H1 (cell line): Measurements from ENCODE around the gene DYNC2H1. TPM values are rescaled to one million over a fixed set of nuclear protein-coding genes. Genes with fewer than 3 reads are reported as not detected.

ENCODE experiments used
- CTCF ChIA-PET: fragments of 300-600 bp; sonication (Branson Sonifier 250); formaldehyde crosslinking; loops from one replicate; lab custom pipeline; 2021; ENCODE audit not compliant: partially characterized antibody; lab: Charles Lee
- POLR2A ChIA-PET: fragments of 300-600 bp; sonication (Branson Sonifier 250); formaldehyde crosslinking; loops from one replicate; lab custom pipeline; 2021; ENCODE audit warnings: inconsistent platforms; ENCODE audit not compliant: partially characterized antibody; lab: Charles Lee
- DNase-seq, 2 experiments: peaks; one replicate each; pipeline versions ENCODE4 v3.0.0 to v3.0.0-alpha.2; 2010 to 2022; ENCODE audit warnings: low spot score in 2 of 2, low read depth in 1 of 2, mixed read lengths in 1 of 2
- FAIRE-seq: peaks from 2 replicates; lab custom pipeline; 2011; peaks lifted over from hg19 to GRCh38; lab: Jason Lieb, UNC
- H2AFZ ChIP-seq: 2 replicates; pipeline ENCODE4 v1.8.1; 2012; ENCODE audit warnings: low read length, inconsistent platforms
- H2AK5ac ChIP-seq: 2 replicates; pipeline ENCODE4 v1.6.1; 2013; ENCODE audit warnings: low read depth, low read length
- H2BK120ac ChIP-seq: replicated peaks from 2 replicates; pipeline ENCODE3; 2013; ENCODE audit warnings: low read depth, low read length, inconsistent platforms
- H2BK12ac ChIP-seq: 2 replicates; pipeline ENCODE4 v1.6.1; 2013; ENCODE audit warnings: low read depth, low read length
- H2BK15ac ChIP-seq: 2 replicates; pipeline ENCODE4 v1.6.1; 2013; ENCODE audit warnings: low read length
- H2BK20ac ChIP-seq: 2 replicates; pipeline ENCODE4 v1.6.1; 2013; ENCODE audit warnings: low read length
- H2BK5ac ChIP-seq: 2 replicates; pipeline ENCODE4 v1.6.1; 2013; ENCODE audit warnings: low read depth, low read length
- H3K14ac ChIP-seq: 2 replicates; pipeline ENCODE4 v1.6.1; 2013; ENCODE audit warnings: inconsistent platforms; ENCODE audit not compliant: insufficient read length
- H3K18ac ChIP-seq: 2 replicates; pipeline ENCODE4 v1.6.1; 2013; ENCODE audit warnings: low read length; ENCODE audit errors: extremely low read depth
- H3K23ac ChIP-seq: 2 replicates; pipeline ENCODE4 v1.6.1; 2013; ENCODE audit warnings: inconsistent platforms; ENCODE audit not compliant: insufficient read length
- H3K23me2 ChIP-seq: 2 replicates; pipeline ENCODE4 v1.6.1; 2013; ENCODE audit warnings: low read depth, low read length
- H3K27ac ChIP-seq: 2 replicates; pipeline ENCODE4 v1.6.1; 2011; ENCODE audit warnings: low read depth, low read length, inconsistent platforms
- H3K27me3 ChIP-seq, 4 experiments: replicated peaks in 1 of 4; 1 replicate in 1 of 4; 2 replicates in 3 of 4; pipeline versions ENCODE4 v1.6.1 to v1.8.1; 2011 to 2013; ENCODE audit warnings: low read length in 3 of 4, mild to moderate bottlenecking in 3 of 4, inconsistent platforms in 2 of 4, mixed read lengths in 2 of 4, moderate library complexity in 1 of 4; ENCODE audit not compliant: control insufficient read depth in 3 of 4, insufficient read depth in 3 of 4; ENCODE audit errors: extremely low read depth in 1 of 4
- H3K36me3 ChIP-seq, 4 experiments: 2 replicates each; pipeline versions ENCODE4 v1.6.1 to v1.8.1; 2011 to 2013; ENCODE audit warnings: mild to moderate bottlenecking in 4 of 4, low read length in 3 of 4, moderate library complexity in 2 of 4, control low read depth in 1 of 4, inconsistent platforms in 1 of 4; ENCODE audit not compliant: insufficient read depth in 4 of 4, control insufficient read depth in 2 of 4
- H3K4ac ChIP-seq: replicated peaks from 2 replicates; pipeline ENCODE3; 2013; ENCODE audit warnings: low read length, low read depth, mixed read lengths, inconsistent platforms; ENCODE audit not compliant: insufficient read length
- H3K4me1 ChIP-seq, 4 experiments: replicated peaks in 1 of 4; 1 replicate in 1 of 4; 2 replicates in 3 of 4; pipeline versions ENCODE4 v1.6.1 to v1.8.1; 2011 to 2013; ENCODE audit warnings: low read length in 3 of 4, inconsistent platforms in 2 of 4, mixed read lengths in 1 of 4; ENCODE audit not compliant: insufficient read depth in 4 of 4, control insufficient read depth in 3 of 4
- H3K4me2 ChIP-seq, 2 experiments: 2 replicates each; pipeline versions ENCODE4 v1.6.1 to v1.8.1; 2011 to 2013; ENCODE audit warnings: low read depth in 2 of 2, low read length in 2 of 2, control low read depth in 1 of 2, inconsistent platforms in 1 of 2, mild to moderate bottlenecking in 1 of 2; ENCODE audit not compliant: insufficient read depth in 1 of 2
- H3K4me3 ChIP-seq, 4 experiments: fragments of 200-600, 300-600 bp in 1 of 4; sonication (generic), shearing (Covaris generic), sonication (Bioruptor Twin) in 1 of 4; 2 replicates each; pipeline versions ENCODE4 v1.5.1 to v1.8.1; 2011 to 2016; ENCODE audit warnings: low read length in 4 of 4, low read depth in 3 of 4, control low read depth in 2 of 4, inconsistent platforms in 2 of 4, mild to moderate bottlenecking in 2 of 4, mixed read lengths in 1 of 4, moderate library complexity in 1 of 4; ENCODE audit not compliant: insufficient read depth in 2 of 4; ENCODE audit errors: extremely low read depth in 1 of 4
- H3K56ac ChIP-seq: replicated peaks from 2 replicates; pipeline ENCODE3; 2013; ENCODE audit warnings: low read depth, mild to moderate bottlenecking, mixed read lengths, low read length, inconsistent platforms; ENCODE audit not compliant: insufficient read length
- H3K79me1 ChIP-seq: 2 replicates; pipeline ENCODE4 v1.6.1; 2013; ENCODE audit warnings: low read depth, low read length, control low read depth
- H3K79me2 ChIP-seq, 2 experiments: 2 replicates each; pipeline versions ENCODE4 v1.6.1 to v1.8.1; 2012 to 2013; ENCODE audit warnings: low read length in 2 of 2, mild to moderate bottlenecking in 2 of 2, inconsistent platforms in 1 of 2; ENCODE audit not compliant: insufficient read depth in 2 of 2, control insufficient read depth in 1 of 2
- H3K9ac ChIP-seq, 4 experiments: replicated peaks in 1 of 4; 1 replicate in 1 of 4; 2 replicates in 3 of 4; pipeline versions ENCODE4 v1.6.1 to v1.8.1; 2011 to 2013; ENCODE audit warnings: low read depth in 3 of 4, low read length in 3 of 4, control low read depth in 2 of 4, mild to moderate bottlenecking in 2 of 4, moderate library complexity in 2 of 4, inconsistent platforms in 1 of 4; ENCODE audit errors: extremely low read depth in 1 of 4
- H3K9me3 ChIP-seq, 2 experiments: 2 replicates each; pipeline versions ENCODE4 v1.6.1 to v1.8.1; 2012 to 2013; ENCODE audit warnings: mild to moderate bottlenecking in 2 of 2, moderate library complexity in 2 of 2, control low read depth in 1 of 2, inconsistent platforms in 1 of 2, low read depth in 1 of 2, low read length in 1 of 2, mixed read lengths in 1 of 2; ENCODE audit not compliant: insufficient read depth in 2 of 2
- H4K20me1 ChIP-seq, 2 experiments: replicated peaks in 1 of 2; 2 replicates each; pipeline versions ENCODE3 to v1.8.1; 2011 to 2013; ENCODE audit warnings: inconsistent platforms in 2 of 2, low read length in 2 of 2, mild to moderate bottlenecking in 1 of 2; ENCODE audit not compliant: insufficient read depth in 2 of 2, control insufficient read depth in 1 of 2
- H4K5ac ChIP-seq: 2 replicates; pipeline ENCODE4 v1.6.1; 2013; ENCODE audit warnings: low read length, low read depth, mixed read lengths, inconsistent platforms; ENCODE audit not compliant: insufficient read length
- H4K8ac ChIP-seq: 2 replicates; pipeline ENCODE4 v1.8.0; 2013; ENCODE audit warnings: mild to moderate bottlenecking, moderate library complexity, low read length, inconsistent platforms; ENCODE audit not compliant: insufficient read depth; ENCODE audit errors: extremely low read depth
- H4K91ac ChIP-seq: replicated peaks from 2 replicates; pipeline ENCODE3; 2013; ENCODE audit warnings: low read length, mixed read lengths, inconsistent platforms; ENCODE audit not compliant: insufficient read length
- BRCA1 ChIP-seq: IDR thresholded peaks from 2 replicates; pipeline ENCODE4 v1.6.1; 2012; ENCODE audit warnings: low read depth, low read length, improper control_type of control experiment
- CEBPB ChIP-seq: IDR thresholded peaks from 2 replicates; pipeline ENCODE4 v1.6.1; 2012; ENCODE audit warnings: low read depth, low read length
- CHD1 ChIP-seq: IDR thresholded peaks from 2 replicates; pipeline ENCODE4 v1.6.1; 2012; ENCODE audit warnings: low read depth, low read length, improper control_type of control experiment
- GABPA ChIP-seq: IDR thresholded peaks from 2 replicates; pipeline ENCODE4 v1.6.1; 2011; ENCODE audit warnings: mild to moderate bottlenecking, low read length, moderate library complexity, borderline replicate concordance; ENCODE audit not compliant: insufficient read depth
- JUN ChIP-seq: IDR thresholded peaks from 2 replicates; pipeline ENCODE4 v1.6.1; 2011; ENCODE audit warnings: low read depth, mild to moderate bottlenecking, improper control_type of control experiment, low read length
- RFX5 ChIP-seq: IDR thresholded peaks from 2 replicates; pipeline ENCODE4 v1.6.1; 2011; ENCODE audit warnings: low read depth, low read length, improper control_type of control experiment, borderline replicate concordance
- TAF7 ChIP-seq: optimal IDR thresholded peaks from 2 replicates; pipeline ENCODE3; 2011; ENCODE audit warnings: low read depth, mild to moderate bottlenecking, inconsistent platforms, low read length, moderate library complexity, borderline replicate concordance
- WGBS, 2 experiments: shearing (Covaris generic) in 1 of 2; methylation state at CpG; one replicate each; pipeline versions ENCODE4 v1.1.6 to v1.1.7; 2013 to 2015; ENCODE audit warnings: low lambda C conversion rate in 2 of 2, mixed read lengths in 2 of 2, inconsistent platforms in 1 of 2, low coverage in 1 of 2, missing lambda C conversion rate in 1 of 2; ENCODE audit not compliant: insufficient replicate concordance in 2 of 2, insufficient coverage in 1 of 2, insufficient read length in 1 of 2; ENCODE audit errors: extremely low coverage in 1 of 2, missing lambda C conversion rate in 1 of 2; 5-methylcytosine and 5-hydroxymethylcytosine counted together
- polyA plus RNA-seq, 7 experiments: library from polyadenylated mRNA; depleted of rRNA in 3 of 7; stranded (reverse) in 5 of 7; unstranded in 2 of 7; fragments of >200 nt in 5 of 7; fragments of 200-250 nt in 2 of 7; gene quantifications; 1 replicate in 5 of 7; 2 replicates in 1 of 7; 4 replicates in 1 of 7; pipeline versions ENCODE4 v1.2.1 to v1.2.3, GENCODE V29; 2011 to 2013; ENCODE audit warnings: missing spikeins in 2 of 7, mixed read lengths in 2 of 7
- total RNA-seq: library from RNA; stranded (reverse); fragmentation: NEBNext Ultra II Directional; extraction: Animal tissue kit (Norgen Biotek cat#: 25700); gene quantifications from 2 replicates; pipeline ENCODE4 v1.2.1, GENCODE V29; 2021
- TF ChIP-seq, protein P1 (sequence below): IDR thresholded peaks from 2 replicates; pipeline ENCODE4 v1.6.1; 2011; ENCODE audit warnings: low read depth, mild to moderate bottlenecking, low read length; ENCODE audit not compliant: insufficient read depth
- TF ChIP-seq, protein P2 (sequence below): IDR thresholded peaks from 2 replicates; pipeline ENCODE4 v1.6.1; 2012; ENCODE audit warnings: inconsistent platforms
- TF ChIP-seq, protein P3 (sequence below), 3 experiments: IDR thresholded peaks; 1 replicate in 2 of 3; 2 replicates in 1 of 3; pipeline versions ENCODE4 v1.5.1 to v1.6.1; 2011; ENCODE audit warnings: low read length in 3 of 3, mild to moderate bottlenecking in 3 of 3, inconsistent platforms in 2 of 3, low read depth in 1 of 3, moderate library complexity in 1 of 3; ENCODE audit not compliant: insufficient read depth in 1 of 3; ENCODE audit errors: control extremely low read depth in 1 of 3

The DYNC2H1 gene
- total and polyA plus RNA-seq, 2 of the 8 experiments (the other 6 are each of a cell fraction or from before 2014, with no cell fraction given) = 6.2 to 12.0 TPM

DNA sequence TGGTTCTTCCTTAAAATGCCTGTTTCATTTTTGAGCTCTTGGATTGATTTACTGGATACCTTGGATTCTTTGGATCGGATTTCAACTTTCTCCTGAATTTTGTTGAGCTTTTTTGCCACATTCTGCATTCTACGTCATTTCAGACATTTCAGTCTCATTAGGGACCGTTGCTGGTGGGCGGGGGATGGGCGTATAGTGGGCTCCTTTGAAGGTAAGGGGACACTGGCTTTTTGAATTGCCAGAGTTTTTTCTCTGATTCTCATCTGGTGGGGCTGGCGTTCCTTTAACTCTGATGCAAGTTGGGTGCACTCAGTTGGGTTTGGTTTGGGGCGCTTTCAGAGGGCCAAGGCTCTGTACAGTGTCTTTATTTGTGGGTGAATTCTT lies 216.5 kb downstream of the DYNC2H1 start:
- Histone ChIP-seq H2BK15ac (no peak overlapping the region), H3K4ac (no peak overlapping the region), H3K27ac (no peak overlapping the region), H4K5ac (no peak overlapping the region), H3K4me3 (no peak overlapping the region; a peak in 1 of 8 replicates), H3K14ac (no peak overlapping the region), H3K79me2 (no peaks in the 10 kb centered on the region), H4K20me1 (no peaks in the 10 kb centered on the region), H2BK20ac (no peak overlapping the region), H3K79me1 (no peaks in the 10 kb centered on the region), H2AK5ac (no peak overlapping the region), H2BK12ac (no peak overlapping the region), H3K9me3 (no peaks in the 10 kb centered on the region), H4K8ac (no peak overlapping the region), H3K18ac (no peak overlapping the region), H2BK120ac (no peak overlapping the region), H2AFZ (0 out of 2 replicates have a peak overlapping the region, but pooled peaks have one; percentile 51), H3K56ac (no peak overlapping the region), H4K91ac (no peak overlapping the region), H3K4me2 (peak overlapping the region; percentile 40 to 47; a peak in 2 of 4 replicates), H3K36me3 (no peaks in the 10 kb centered on the region), H3K23me2 (no peaks in the 10 kb centered on the region), H2BK5ac (no peak overlapping the region), H3K4me1 (peaks cover 0 to 10% (median 3%) of the 10 kb centered on the region in 4 experiments; a peak in 4 of 7 replicates), H3K23ac (no peak overlapping the region), H3K9ac (no peak overlapping the region), H3K27me3 (no peaks in the 10 kb centered on the region)
- POLR2A ChIA-PET = no interaction called here
- WGBS, 2 experiments = 64% methylated on average over 7 of the region's 7 CpGs; no CpG with 5 or more reads in 1 of the 2 experiments
- CTCF ChIA-PET = interaction anchor here (0.6 to 3.5 kb wide), 17 partner anchors 10 to 333 kb away, joined by 3 to 27 read pairs (median 4); no protein-coding TSS in a partner anchor
- FAIRE-seq = no peak
- DNase-seq = peak in 1 of 2 experiments; percentile 69
- TF ChIP-seq GABPA (no peak), CHD1 (no peak), BRCA1 (no peak), TAF7 (no peak), JUN (no peak), RFX5 (no peak), CEBPB (no peak)
- TF ChIP-seq, protein P1, sequence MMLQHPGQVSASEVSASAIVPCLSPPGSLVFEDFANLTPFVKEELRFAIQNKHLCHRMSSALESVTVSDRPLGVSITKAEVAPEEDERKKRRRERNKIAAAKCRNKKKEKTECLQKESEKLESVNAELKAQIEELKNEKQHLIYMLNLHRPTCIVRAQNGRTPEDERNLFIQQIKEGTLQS = no peak
- TF ChIP-seq, protein P2, sequence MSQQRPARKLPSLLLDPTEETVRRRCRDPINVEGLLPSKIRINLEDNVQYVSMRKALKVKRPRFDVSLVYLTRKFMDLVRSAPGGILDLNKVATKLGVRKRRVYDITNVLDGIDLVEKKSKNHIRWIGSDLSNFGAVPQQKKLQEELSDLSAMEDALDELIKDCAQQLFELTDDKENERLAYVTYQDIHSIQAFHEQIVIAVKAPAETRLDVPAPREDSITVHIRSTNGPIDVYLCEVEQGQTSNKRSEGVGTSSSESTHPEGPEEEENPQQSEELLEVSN = no peak
- TF ChIP-seq, protein P3, sequence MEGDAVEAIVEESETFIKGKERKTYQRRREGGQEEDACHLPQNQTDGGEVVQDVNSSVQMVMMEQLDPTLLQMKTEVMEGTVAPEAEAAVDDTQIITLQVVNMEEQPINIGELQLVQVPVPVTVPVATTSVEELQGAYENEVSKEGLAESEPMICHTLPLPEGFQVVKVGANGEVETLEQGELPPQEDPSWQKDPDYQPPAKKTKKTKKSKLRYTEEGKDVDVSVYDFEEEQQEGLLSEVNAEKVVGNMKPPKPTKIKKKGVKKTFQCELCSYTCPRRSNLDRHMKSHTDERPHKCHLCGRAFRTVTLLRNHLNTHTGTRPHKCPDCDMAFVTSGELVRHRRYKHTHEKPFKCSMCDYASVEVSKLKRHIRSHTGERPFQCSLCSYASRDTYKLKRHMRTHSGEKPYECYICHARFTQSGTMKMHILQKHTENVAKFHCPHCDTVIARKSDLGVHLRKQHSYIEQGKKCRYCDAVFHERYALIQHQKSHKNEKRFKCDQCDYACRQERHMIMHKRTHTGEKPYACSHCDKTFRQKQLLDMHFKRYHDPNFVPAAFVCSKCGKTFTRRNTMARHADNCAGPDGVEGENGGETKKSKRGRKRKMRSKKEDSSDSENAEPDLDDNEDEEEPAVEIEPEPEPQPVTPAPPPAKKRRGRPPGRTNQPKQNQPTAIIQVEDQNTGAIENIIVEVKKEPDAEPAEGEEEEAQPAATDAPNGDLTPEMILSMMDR (IDR thresholded peaks at IDR 0.05; ENCODE audit: control extremely low read depth in 1 of 3, insufficient read depth in 1 of 3, low read depth in 1 of 3, low read length in 3 of 3) = no peak
